Measurements from ENCODE around the gene APOBEC3A. TPM values are rescaled to one million over a fixed set of nuclear protein-coding genes. Genes with fewer than 3 reads are reported as not detected.

Gene APOBEC3A
- total and polyA plus RNA-seq, 10 of the 15 experiments (the other 5 are each of a cell fraction or from before 2014, with no cell fraction given): 0.20 TPM; not detected in 9

- no peak for TF ChIP-seq E2F8 (IDR thresholded peaks at IDR 0.05; ENCODE audit: low read depth, partially characterized antibody)
Measured at GRCh38 chr22:39010946-39011345, 53.5 kb downstream of the APOBEC3A start (continued).

Other genes with a start within 250 kb of the APOBEC3A start
Only the 7 nearest of the 11 such genes appear.
- 0.05 and 0.06 TPM in 2 replicates for gene NPTXR, start 113.6 kb upstream of the APOBEC3A start, total RNA-seq (2014; rRNA removed)
- gene NPTXR, start 113.6 kb upstream of the APOBEC3A start, total RNA-seq (2014; rRNA removed; fragmentation: Illumina TruSeq; extraction: Trizol): 0.05 and 0.09 TPM in 2 replicates
- 0.37 and 0.38 TPM in 2 replicates for gene NPTXR, start 113.6 kb upstream of the APOBEC3A start, total RNA-seq (2021)
- not detected in 2 replicates for gene NPTXR, start 113.6 kb upstream of the APOBEC3A start, polyA plus RNA-seq (2011; rRNA removed)
- gene NPTXR, start 113.6 kb upstream of the APOBEC3A start, polyA plus RNA-seq (2014; fragmentation: Illumina TruSeq; extraction: Trizol): 0.03 and 0.13 TPM in 2 replicates
- gene NPTXR, start 113.6 kb upstream of the APOBEC3A start, polyA plus RNA-seq (2014; fragmentation: Nextera tagmentation; extraction: Ambion mirVana): under 1 TPM in 1 of 2 experiments, not detected in 1; 0.02 TPM
- 0.16 and 0.22 TPM in 2 replicates for gene NPTXR, start 113.6 kb upstream of the APOBEC3A start, polyA plus RNA-seq (2014; rRNA removed)
- gene NPTXR, start 113.6 kb upstream of the APOBEC3A start, polyA plus RNA-seq (2016; fragmentation: Nextera tagmentation; extraction: Ambion mirVana): under 1 TPM; 0.04 TPM
- 59.1 and 67.1 TPM in 2 replicates for gene CBX6, start 85.4 kb upstream of the APOBEC3A start, total RNA-seq (2014; rRNA removed)
- 33.1 and 35.7 TPM in 2 replicates for gene CBX6, start 85.4 kb upstream of the APOBEC3A start, total RNA-seq (2014; rRNA removed; fragmentation: Illumina TruSeq; extraction: Trizol)
- 135 and 142 TPM in 2 replicates for gene CBX6, start 85.4 kb upstream of the APOBEC3A start, total RNA-seq (2021)
- gene CBX6, start 85.4 kb upstream of the APOBEC3A start, polyA plus RNA-seq (2011; rRNA removed): 6.0 and 10.2 TPM in 2 replicates
- 15.1 and 27.2 TPM in 2 replicates for gene CBX6, start 85.4 kb upstream of the APOBEC3A start, polyA plus RNA-seq (2014; fragmentation: Illumina TruSeq; extraction: Trizol)
- gene CBX6, start 85.4 kb upstream of the APOBEC3A start, polyA plus RNA-seq (2014; fragmentation: Nextera tagmentation; extraction: Ambion mirVana): 1 to 10 TPM; 3.6 to 4.5 TPM
- 39.0 and 43.9 TPM in 2 replicates for gene CBX6, start 85.4 kb upstream of the APOBEC3A start, polyA plus RNA-seq (2014; rRNA removed)
- gene CBX6, start 85.4 kb upstream of the APOBEC3A start, polyA plus RNA-seq (2016; fragmentation: Nextera tagmentation; extraction: Ambion mirVana): 10 to 100 TPM; 72.6 to 74.6 TPM
- gene APOBEC3B, start 24.7 kb downstream of the APOBEC3A start, total RNA-seq (2014; rRNA removed): 19.1 and 19.4 TPM in 2 replicates
- gene APOBEC3B, start 24.7 kb downstream of the APOBEC3A start, total RNA-seq (2014; rRNA removed; fragmentation: Illumina TruSeq; extraction: Trizol): 2.4 and 2.7 TPM in 2 replicates
- 24.3 and 26.3 TPM in 2 replicates for gene APOBEC3B, start 24.7 kb downstream of the APOBEC3A start, total RNA-seq (2021)
- 18.6 and 26.8 TPM in 2 replicates for gene APOBEC3B, start 24.7 kb downstream of the APOBEC3A start, polyA plus RNA-seq (2011; rRNA removed)
- gene APOBEC3B, start 24.7 kb downstream of the APOBEC3A start, polyA plus RNA-seq (2014; fragmentation: Illumina TruSeq; extraction: Trizol): 24.8 and 31.5 TPM in 2 replicates
- 10 to 100 TPM; 56.6 to 75.1 TPM for gene APOBEC3B, start 24.7 kb downstream of the APOBEC3A start, polyA plus RNA-seq (2014; fragmentation: Nextera tagmentation; extraction: Ambion mirVana)
- 29.6 and 30.4 TPM in 2 replicates for gene APOBEC3B, start 24.7 kb downstream of the APOBEC3A start, polyA plus RNA-seq (2014; rRNA removed)
- 10 to 100 TPM; 40.7 to 45.1 TPM for gene APOBEC3B, start 24.7 kb downstream of the APOBEC3A start, polyA plus RNA-seq (2016; fragmentation: Nextera tagmentation; extraction: Ambion mirVana)
- gene APOBEC3C, start 56.6 kb downstream of the APOBEC3A start, total RNA-seq (2014; rRNA removed): 21.7 and 22.9 TPM in 2 replicates
- 21.5 and 23.3 TPM in 2 replicates for gene APOBEC3C, start 56.6 kb downstream of the APOBEC3A start, total RNA-seq (2014; rRNA removed; fragmentation: Illumina TruSeq; extraction: Trizol)
- 143 and 147 TPM in 2 replicates for gene APOBEC3C, start 56.6 kb downstream of the APOBEC3A start, total RNA-seq (2021)
- 56.5 and 69.4 TPM in 2 replicates for gene APOBEC3C, start 56.6 kb downstream of the APOBEC3A start, polyA plus RNA-seq (2011; rRNA removed)
- 143 and 168 TPM in 2 replicates for gene APOBEC3C, start 56.6 kb downstream of the APOBEC3A start, polyA plus RNA-seq (2014; fragmentation: Illumina TruSeq; extraction: Trizol)
- 100 to 1,000 TPM; 258 to 290 TPM for gene APOBEC3C, start 56.6 kb downstream of the APOBEC3A start, polyA plus RNA-seq (2014; fragmentation: Nextera tagmentation; extraction: Ambion mirVana)
- gene APOBEC3C, start 56.6 kb downstream of the APOBEC3A start, polyA plus RNA-seq (2014; rRNA removed): 92.0 and 97.5 TPM in 2 replicates
- 100 to 1,000 TPM; 248 to 271 TPM for gene APOBEC3C, start 56.6 kb downstream of the APOBEC3A start, polyA plus RNA-seq (2016; fragmentation: Nextera tagmentation; extraction: Ambion mirVana)
- 13.0 and 14.2 TPM in 2 replicates for gene APOBEC3D, start 63.5 kb downstream of the APOBEC3A start, total RNA-seq (2014; rRNA removed)
- gene APOBEC3D, start 63.5 kb downstream of the APOBEC3A start, total RNA-seq (2014; rRNA removed; fragmentation: Illumina TruSeq; extraction: Trizol): 13.4 and 15.2 TPM in 2 replicates
- 26.9 and 27.8 TPM in 2 replicates for gene APOBEC3D, start 63.5 kb downstream of the APOBEC3A start, total RNA-seq (2021)
- 12.3 and 20.2 TPM in 2 replicates for gene APOBEC3D, start 63.5 kb downstream of the APOBEC3A start, polyA plus RNA-seq (2011; rRNA removed)
- gene APOBEC3D, start 63.5 kb downstream of the APOBEC3A start, polyA plus RNA-seq (2014; fragmentation: Illumina TruSeq; extraction: Trizol): 10.0 and 22.1 TPM in 2 replicates
- gene APOBEC3D, start 63.5 kb downstream of the APOBEC3A start, polyA plus RNA-seq (2014; fragmentation: Nextera tagmentation; extraction: Ambion mirVana): 1 to 10 TPM; 8.9 to 9.6 TPM
- 17.1 and 17.3 TPM in 2 replicates for gene APOBEC3D, start 63.5 kb downstream of the APOBEC3A start, polyA plus RNA-seq (2014; rRNA removed)
- 10 to 100 TPM; 14.9 to 16.0 TPM for gene APOBEC3D, start 63.5 kb downstream of the APOBEC3A start, polyA plus RNA-seq (2016; fragmentation: Nextera tagmentation; extraction: Ambion mirVana)
- gene APOBEC3F, start 83.3 kb downstream of the APOBEC3A start, total RNA-seq (2014; rRNA removed): 10.9 and 13.1 TPM in 2 replicates
- gene APOBEC3F, start 83.3 kb downstream of the APOBEC3A start, total RNA-seq (2014; rRNA removed; fragmentation: Illumina TruSeq; extraction: Trizol): 7.4 and 7.7 TPM in 2 replicates
- 29.1 and 30.6 TPM in 2 replicates for gene APOBEC3F, start 83.3 kb downstream of the APOBEC3A start, total RNA-seq (2021)
- gene APOBEC3F, start 83.3 kb downstream of the APOBEC3A start, polyA plus RNA-seq (2011; rRNA removed): 4.7 and 7.8 TPM in 2 replicates
- 13.7 and 17.8 TPM in 2 replicates for gene APOBEC3F, start 83.3 kb downstream of the APOBEC3A start, polyA plus RNA-seq (2014; fragmentation: Illumina TruSeq; extraction: Trizol)
- gene APOBEC3F, start 83.3 kb downstream of the APOBEC3A start, polyA plus RNA-seq (2014; fragmentation: Nextera tagmentation; extraction: Ambion mirVana): 1 to 10 TPM; 7.5 to 9.6 TPM
- gene APOBEC3F, start 83.3 kb downstream of the APOBEC3A start, polyA plus RNA-seq (2014; rRNA removed): 13.3 and 14.7 TPM in 2 replicates
- gene APOBEC3F, start 83.3 kb downstream of the APOBEC3A start, polyA plus RNA-seq (2016; fragmentation: Nextera tagmentation; extraction: Ambion mirVana): 10 to 100 TPM; 20.9 to 26.5 TPM
- gene APOBEC3G, start 119.7 kb downstream of the APOBEC3A start, total RNA-seq (2014; rRNA removed): 152 and 164 TPM in 2 replicates
- gene APOBEC3G, start 119.7 kb downstream of the APOBEC3A start, total RNA-seq (2014; rRNA removed; fragmentation: Illumina TruSeq; extraction: Trizol): 127 and 132 TPM in 2 replicates
- gene APOBEC3G, start 119.7 kb downstream of the APOBEC3A start, total RNA-seq (2021): 102 and 103 TPM in 2 replicates
- gene APOBEC3G, start 119.7 kb downstream of the APOBEC3A start, polyA plus RNA-seq (2011; rRNA removed): 170 and 174 TPM in 2 replicates
- 168 and 171 TPM in 2 replicates for gene APOBEC3G, start 119.7 kb downstream of the APOBEC3A start, polyA plus RNA-seq (2014; fragmentation: Illumina TruSeq; extraction: Trizol)
- 100 to 1,000 TPM; 146 to 232 TPM for gene APOBEC3G, start 119.7 kb downstream of the APOBEC3A start, polyA plus RNA-seq (2014; fragmentation: Nextera tagmentation; extraction: Ambion mirVana)
- 170 and 181 TPM in 2 replicates for gene APOBEC3G, start 119.7 kb downstream of the APOBEC3A start, polyA plus RNA-seq (2014; rRNA removed)
- 100 to 1,000 TPM; 151 to 152 TPM for gene APOBEC3G, start 119.7 kb downstream of the APOBEC3A start, polyA plus RNA-seq (2016; fragmentation: Nextera tagmentation; extraction: Ambion mirVana)